T-cell (primary cell): Measurements from ENCODE around the gene RERE. TPM values are rescaled to one million over a fixed set of nuclear protein-coding genes. Genes with fewer than 3 reads are reported as not detected.

ENCODE experiments used
- ATAC-seq, 4 experiments: fragments of 200-7000 bp in 3 of 4; fragments of 150-1000 bp in 1 of 4; cut with Tn5 transposase; replicated peaks in 1 of 4; 1 replicate in 3 of 4; 2 replicates in 1 of 4; pipeline ENCODE4 v1.10.0; 2021; ENCODE audit warnings: moderate library complexity in 3 of 4, mild to moderate bottlenecking in 2 of 4, moderate number of reproducible peaks in 1 of 4
- CTCF ChIA-PET, 2 donors: fragments of 300-600 bp; sonication (Branson Sonifier 250); formaldehyde crosslinking; loops; one replicate each; lab custom pipeline; 2022; ENCODE audit warnings: antibody characterized with exemption in 2 of 2; lab: Charles Lee
- POLR2A ChIA-PET, 2 donors: fragments of 300-600 bp; sonication (Branson Sonifier 250); formaldehyde crosslinking; loops; one replicate each; lab custom pipeline; 2022; ENCODE audit warnings: antibody characterized with exemption in 2 of 2; lab: Charles Lee
- DNase-seq, 35 experiments: peaks; one replicate each; pipeline versions ENCODE4 v3.0.0 to v3.0.0-alpha.2; 2013 to 2023
- H3K27ac ChIP-seq: one replicate; pipeline ENCODE4 v1.5.1; 2013; ENCODE audit warnings: low read length
- H3K27me3 ChIP-seq, 2 experiments: replicated peaks in 1 of 2; 1 replicate in 1 of 2; 2 replicates in 1 of 2; pipeline versions ENCODE4 v1.6.1 to v1.7.0; 2013; ENCODE audit warnings: low read length in 1 of 2, mixed read lengths in 1 of 2; ENCODE audit not compliant: control insufficient read depth in 2 of 2, insufficient read depth in 2 of 2; ENCODE audit errors: extremely low read depth in 1 of 2
- H3K36me3 ChIP-seq, 2 donors: 1 replicate in 1 of 2; 2 replicates in 1 of 2; pipeline versions ENCODE4 v1.6.1 to v1.7.0; 2013; ENCODE audit warnings: low read length in 1 of 2; ENCODE audit not compliant: control insufficient read depth in 2 of 2, insufficient read depth in 1 of 2; ENCODE audit errors: extremely low read depth in 1 of 2
- H3K4me1 ChIP-seq, 2 experiments: 1 replicate in 1 of 2; 2 replicates in 1 of 2; pipeline versions ENCODE4 v1.6.1 to v1.7.0; 2013; ENCODE audit warnings: low read length in 2 of 2, mixed read lengths in 1 of 2; ENCODE audit not compliant: insufficient read depth in 2 of 2, control insufficient read depth in 1 of 2; ENCODE audit errors: extremely low read depth in 1 of 2
- H3K4me3 ChIP-seq, 2 donors: 1 replicate in 1 of 2; 2 replicates in 1 of 2; pipeline versions ENCODE4 v1.5.1 to v1.7.0; 2013; ENCODE audit warnings: mild to moderate bottlenecking in 2 of 2, low read length in 1 of 2, moderate library complexity in 1 of 2; ENCODE audit not compliant: control insufficient read depth in 1 of 2; ENCODE audit errors: extremely low read depth in 1 of 2
- H3K9me3 ChIP-seq: 2 replicates; pipeline ENCODE4 v1.7.0; 2013
- H3K27ac Mint-ChIP-seq, 2 donors: one replicate each; pipeline ENCODE4 v1.8.0; 2020 to 2021; ENCODE audit warnings: mild to moderate bottlenecking in 2 of 2, mixed read lengths in 2 of 2
- H3K27me3 Mint-ChIP-seq, 2 donors: one replicate each; pipeline ENCODE4 v1.8.0; 2021 to 2022; ENCODE audit warnings: mixed read lengths in 2 of 2
- H3K36me3 Mint-ChIP-seq: one replicate; pipeline ENCODE4 v1.8.0; 2021; ENCODE audit warnings: mixed read lengths
- H3K4me1 Mint-ChIP-seq, 3 donors: one replicate each; pipeline ENCODE4 v1.8.0; 2020 to 2022; ENCODE audit warnings: mixed read lengths in 3 of 3, mild to moderate bottlenecking in 1 of 3
- H3K4me3 Mint-ChIP-seq, 3 donors: one replicate each; pipeline ENCODE4 v1.8.0; 2020 to 2022; ENCODE audit warnings: mild to moderate bottlenecking in 3 of 3, mixed read lengths in 3 of 3, moderate library complexity in 3 of 3
- H3K9me3 Mint-ChIP-seq, 3 donors: one replicate each; pipeline ENCODE4 v1.8.0; 2020 to 2022; ENCODE audit warnings: mixed read lengths in 3 of 3
- WGBS: methylation state at CpG from one replicate; pipeline ENCODE4 v1.1.5; 2013; ENCODE audit warnings: missing lambda C conversion rate; ENCODE audit not compliant: insufficient coverage; 5-methylcytosine and 5-hydroxymethylcytosine counted together
- total RNA-seq, 35 experiments: library from RNA in 6 of 35; stranded (reverse) in 6 of 35; fragments of 120-200 nt in 1 of 35; gene quantifications; one replicate each; pipeline versions ENCODE4 v1.2.1 to v1.2.4 and lab custom pipeline; 2013 to 2026

The RERE gene
- total RNA-seq, 5 donors from 2014 or later (not counting 1 experiment from before 2014, with no cell fraction given): 85.1 to 116 (median 103) TPM

DNA sequence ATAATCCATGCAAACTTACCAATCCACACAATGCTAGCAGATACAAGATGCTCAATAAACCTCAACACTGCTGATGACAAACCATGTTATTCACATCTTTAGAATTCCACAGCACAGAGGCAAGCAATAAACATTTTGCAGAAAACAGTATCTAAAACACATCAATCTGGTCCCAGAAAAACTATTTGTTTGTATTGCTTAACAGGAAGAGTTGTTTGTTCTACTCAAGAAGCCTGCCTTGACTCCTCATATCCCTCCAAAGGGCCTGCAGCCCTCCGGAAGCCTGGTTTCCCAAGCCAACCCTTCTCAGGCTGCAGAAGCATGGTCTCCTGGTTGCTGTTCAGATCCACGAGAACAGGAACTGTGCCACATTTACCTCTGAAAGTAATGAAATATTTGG, 139.7 kb downstream of the RERE start:
- H3K27ac Mint-ChIP-seq: no peak overlapping the region
- H3K4me3 Mint-ChIP-seq: no peak overlapping the region
- ATAC-seq (no peak), DNase-seq (no peak)
- POLR2A ChIA-PET: no interaction called here
- H3K4me1 ChIP-seq: no peaks in the 10 kb centered on the region
- H3K9me3 ChIP-seq: no peaks in the 10 kb centered on the region
- H3K27ac ChIP-seq: no peak overlapping the region
- WGBS: no CpG with 5 or more reads among the region's 2 CpGs
- no peaks in the 10 kb centered on the region for H3K36me3 ChIP-seq
- no peak overlapping the region for H3K4me3 ChIP-seq
- peaks cover 5 to 14% (median 5%) of the 10 kb centered on the region in 3 donors for H3K4me1 Mint-ChIP-seq
- H3K27me3 Mint-ChIP-seq: no peaks in the 10 kb centered on the region
- H3K9me3 Mint-ChIP-seq: no peaks in the 10 kb centered on the region
- CTCF ChIA-PET: no interaction called here
- H3K36me3 Mint-ChIP-seq: peaks cover 3% of the 10 kb centered on the region
- no peaks in the 10 kb centered on the region for H3K27me3 ChIP-seq

DNA sequence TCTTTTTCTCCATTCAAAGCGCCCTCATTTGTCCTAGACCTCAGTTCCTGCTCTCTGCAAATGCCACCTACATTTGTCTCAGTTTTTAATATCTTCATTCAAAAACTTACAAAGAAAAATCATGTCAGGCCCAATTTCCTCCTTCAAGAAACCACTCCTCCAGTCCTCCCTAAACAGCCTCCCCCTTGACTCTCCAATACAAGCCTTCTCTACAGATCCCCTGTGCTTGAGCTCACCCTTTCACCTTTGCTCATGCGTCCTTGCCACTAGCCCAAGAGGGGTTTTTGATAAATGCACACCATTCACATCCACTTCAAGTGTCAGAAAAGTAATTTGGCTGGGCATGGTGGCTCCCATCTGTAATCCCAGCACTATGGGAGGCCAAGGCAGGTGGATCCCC, 140.6 kb downstream of the RERE start:
- no peaks in the 10 kb centered on the region for H3K27me3 ChIP-seq
- Mint-ChIP-seq H3K9me3 (no peaks in the 10 kb centered on the region), H3K36me3 (peaks cover 3% of the 10 kb centered on the region), H3K4me1 (peaks cover 3 to 11% (median 5%) of the 10 kb centered on the region in 3 donors), H3K4me3 (no peak overlapping the region), H3K27ac (no peak overlapping the region), H3K27me3 (no peaks in the 10 kb centered on the region)
- POLR2A ChIA-PET: interaction anchor here in 1 of 2 donors (0.6 kb wide), 1 partner anchor 145 kb away, joined by 7 read pairs; no protein-coding TSS in a partner anchor
- CTCF ChIA-PET: no interaction called here
- WGBS: 91% methylated on average over 1 of the region's 2 CpGs
- no peaks in the 10 kb centered on the region for H3K9me3 ChIP-seq
- H3K36me3 ChIP-seq: no peaks in the 10 kb centered on the region
- ATAC-seq: no peak
- H3K27ac ChIP-seq: no peak overlapping the region
- no peak for DNase-seq
- no peak overlapping the region for H3K4me3 ChIP-seq
- H3K4me1 ChIP-seq: no peaks in the 10 kb centered on the region

DNA sequence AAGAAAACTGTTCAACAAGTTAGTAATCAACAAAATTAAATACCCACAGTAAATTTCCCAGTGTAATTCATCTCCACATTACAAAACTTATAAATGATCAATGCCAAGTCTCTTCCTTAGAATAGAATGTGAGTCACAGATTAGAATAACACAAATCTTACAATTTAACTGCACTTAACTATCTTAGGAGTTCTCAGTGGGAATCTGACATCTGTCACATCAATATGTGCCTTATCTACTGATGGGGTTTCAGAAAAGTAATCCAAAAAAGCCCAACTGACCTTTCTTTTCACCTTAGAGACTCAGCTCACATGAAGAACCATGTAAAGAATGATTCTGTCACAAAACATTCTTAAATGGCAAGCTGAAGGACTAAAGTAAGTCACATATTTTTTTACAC, 141.4 kb downstream of the RERE start:
- POLR2A ChIA-PET: interaction anchor here in 1 of 2 donors (0.6 kb wide), 1 partner anchor 219 kb away, joined by 3 read pairs; no protein-coding TSS in a partner anchor
- Histone ChIP-seq H3K9me3 (no peaks in the 10 kb centered on the region), H3K4me3 (no peak overlapping the region), H3K36me3 (no peaks in the 10 kb centered on the region), H3K27ac (no peak overlapping the region), H3K4me1 (peaks cover 0 to 2% of the 10 kb centered on the region in 2 experiments), H3K27me3 (no peaks in the 10 kb centered on the region)
- ATAC-seq (no peak), DNase-seq (no peak)
- Mint-ChIP-seq H3K27ac (no peak overlapping the region), H3K4me1 (peaks cover 5 to 12% (median 11%) of the 10 kb centered on the region in 3 donors), H3K9me3 (no peaks in the 10 kb centered on the region), H3K36me3 (peaks cover 3% of the 10 kb centered on the region), H3K4me3 (no peak overlapping the region), H3K27me3 (no peaks in the 10 kb centered on the region)
- CTCF ChIA-PET: no interaction called here

DNA sequence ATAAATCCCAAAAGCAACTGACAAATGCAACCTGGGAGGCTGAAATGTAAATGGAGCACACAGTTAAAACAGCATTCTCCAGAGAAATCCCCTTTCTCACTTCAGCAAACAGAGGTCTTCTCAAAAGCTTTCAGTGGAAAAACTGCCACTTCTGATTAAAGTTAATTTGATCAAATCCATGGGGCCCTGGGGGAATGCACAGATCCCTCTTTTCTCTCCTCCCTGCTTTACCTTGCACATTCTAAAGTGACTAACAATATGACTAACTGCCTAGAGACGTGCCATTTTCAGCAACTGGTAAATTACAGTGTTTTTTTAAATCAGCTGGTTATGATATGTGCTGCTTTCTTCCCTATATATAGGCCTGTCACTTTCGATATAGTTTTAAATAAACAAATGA, 142.5 kb downstream of the RERE start:
- H3K27ac Mint-ChIP-seq: no peak overlapping the region
- H3K9me3 Mint-ChIP-seq: no peaks in the 10 kb centered on the region
- Histone ChIP-seq H3K4me1 (peaks cover 0 to 6% of the 10 kb centered on the region in 2 experiments), H3K27ac (no peak overlapping the region), H3K4me3 (no peak overlapping the region), H3K36me3 (no peaks in the 10 kb centered on the region), H3K9me3 (no peaks in the 10 kb centered on the region), H3K27me3 (no peaks in the 10 kb centered on the region)
- POLR2A ChIA-PET: no interaction called here
- no peak for ATAC-seq
- no peak for DNase-seq
- no peak overlapping the region for H3K4me3 Mint-ChIP-seq
- peaks cover 3% of the 10 kb centered on the region for H3K36me3 Mint-ChIP-seq
- no peaks in the 10 kb centered on the region for H3K27me3 Mint-ChIP-seq
- CTCF ChIA-PET: interaction anchor here in 1 of 2 donors (1.2 kb wide), 1 partner anchor 51 kb away, joined by 4 read pairs; no protein-coding TSS in a partner anchor
- H3K4me1 Mint-ChIP-seq: peaks cover 16 to 23% (median 23%) of the 10 kb centered on the region in 3 donors
- WGBS: no CpG with 5 or more reads among the region's 2 CpGs

DNA sequence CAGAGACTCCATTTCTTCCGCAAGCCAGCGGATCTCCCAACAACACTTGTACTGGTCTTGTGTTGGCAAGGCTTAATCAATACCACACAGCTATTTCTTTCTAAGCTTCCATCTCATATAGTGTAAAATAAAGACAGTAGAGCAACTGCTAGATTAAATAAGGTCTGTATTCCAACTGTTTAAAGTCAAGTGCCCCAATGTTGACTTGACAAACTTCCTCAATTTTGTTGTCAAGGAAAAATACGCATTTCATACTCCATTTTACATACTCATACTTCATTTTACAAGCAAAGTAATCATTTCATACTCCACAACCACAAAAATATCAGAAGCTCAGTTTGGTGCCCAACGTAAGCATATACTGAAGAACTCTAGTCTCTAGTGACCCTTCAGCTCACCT, 143.0 kb downstream of the RERE start:
- DNase-seq (no peak), ATAC-seq (no peak)
- Mint-ChIP-seq H3K4me1 (peaks cover 21 to 28% (median 27%) of the 10 kb centered on the region in 3 donors), H3K4me3 (no peak overlapping the region), H3K9me3 (no peaks in the 10 kb centered on the region), H3K36me3 (peaks cover 3% of the 10 kb centered on the region), H3K27ac (no peak overlapping the region), H3K27me3 (no peaks in the 10 kb centered on the region)
- 100% methylated on average over 2 of the region's 4 CpGs for WGBS
- H3K4me3 ChIP-seq: no peak overlapping the region
- H3K36me3 ChIP-seq: no peaks in the 10 kb centered on the region
- peaks cover 0 to 8% of the 10 kb centered on the region in 2 experiments for H3K4me1 ChIP-seq
- no peaks in the 10 kb centered on the region for H3K27me3 ChIP-seq
- no peak overlapping the region for H3K27ac ChIP-seq
- H3K9me3 ChIP-seq: no peaks in the 10 kb centered on the region
- POLR2A ChIA-PET: interaction anchor here in 1 of 2 donors (0.6 to 0.7 kb wide), 2 partner anchors 180 to 993 kb away, joined by 3 to 11 read pairs; no protein-coding TSS in a partner anchor
- CTCF ChIA-PET: interaction anchor here (0.6 to 1.2 kb wide), 4 partner anchors 51 to 149 kb away, joined by 4 to 8 read pairs (median 4); no protein-coding TSS in a partner anchor

DNA sequence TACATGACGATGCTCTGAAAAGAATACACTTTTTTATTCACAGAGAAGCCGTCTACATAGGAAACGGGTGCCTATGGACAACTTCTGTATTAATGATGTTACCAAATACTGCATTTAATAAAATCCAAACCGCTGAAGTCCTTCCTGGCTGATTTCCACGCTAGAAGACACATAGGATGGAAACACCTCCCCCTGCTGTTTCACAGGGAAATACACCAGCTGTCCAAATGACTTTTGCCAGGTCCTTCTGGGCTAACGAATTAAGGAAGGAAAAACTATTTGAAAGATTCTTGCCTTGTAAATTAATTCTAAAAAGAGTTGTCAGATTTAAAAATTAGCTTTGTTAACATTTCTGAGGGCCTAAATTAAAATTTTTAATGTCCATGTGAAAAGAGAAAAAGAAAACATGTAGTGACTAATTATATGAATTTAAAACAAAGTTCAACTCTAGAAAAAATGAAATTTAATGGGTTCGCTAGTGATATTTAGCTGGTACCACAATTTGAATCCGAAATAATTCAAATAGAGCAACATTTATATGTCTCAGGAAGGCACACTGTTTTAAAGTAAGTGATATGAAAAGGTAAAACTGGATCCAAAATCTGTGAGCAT, 146.0 kb downstream of the RERE start:
- peaks cover 27 to 34% (median 33%) of the 10 kb centered on the region in 3 donors for H3K4me1 Mint-ChIP-seq
- peaks cover 0 to 13% of the 10 kb centered on the region in 2 experiments for H3K4me1 ChIP-seq
- H3K9me3 Mint-ChIP-seq: no peaks in the 10 kb centered on the region
- H3K4me3 ChIP-seq: no peak overlapping the region
- DNase-seq (peak in 5 of 35 experiments; percentile 6 to 64 (median 13)), ATAC-seq (no peak)
- 71% methylated on average over 3 of the region's 8 CpGs for WGBS
- no peaks in the 10 kb centered on the region for H3K36me3 Mint-ChIP-seq
- no peak overlapping the region for H3K27ac ChIP-seq
- ChIA-PET POLR2A (no interaction called here), CTCF (interaction anchor here (0.5 to 2.6 kb wide), 9 partner anchors 45 to 1089 kb away, joined by 3 to 7 read pairs (median 4); no protein-coding TSS in a partner anchor)
- H3K27ac Mint-ChIP-seq: no peak overlapping the region
- H3K4me3 Mint-ChIP-seq: no peak overlapping the region
- no peaks in the 10 kb centered on the region for H3K27me3 Mint-ChIP-seq
- no peaks in the 10 kb centered on the region for H3K36me3 ChIP-seq
- no peaks in the 10 kb centered on the region for H3K9me3 ChIP-seq
- no peaks in the 10 kb centered on the region for H3K27me3 ChIP-seq
